PFSK-1 (cell line): Measurements from ENCODE around the gene FBXO47. TPM values are rescaled to one million over a fixed set of nuclear protein-coding genes. Genes with fewer than 3 reads are reported as not detected.

Experiments
- FOXP2 ChIP-seq: optimal IDR thresholded peaks from 2 replicates; pipeline ENCODE3; 2011; ENCODE audit warnings: borderline replicate concordance, control low read depth, inconsistent platforms; ENCODE audit not compliant: insufficient read depth; ENCODE audit errors: extremely low read length, extremely low read depth
- POLR2AphosphoS5 ChIP-seq: IDR thresholded peaks from 2 replicates; pipeline ENCODE4 v1.6.1; 2012; ENCODE audit warnings: low read depth, mild to moderate bottlenecking, control low read depth, low read length, moderate library complexity
- SIN3A ChIP-seq: IDR thresholded peaks from 2 replicates; pipeline ENCODE4 v1.6.1; 2012; ENCODE audit warnings: mild to moderate bottlenecking, low read length, moderate library complexity, borderline replicate concordance; ENCODE audit not compliant: insufficient read depth
- TAF1 ChIP-seq: IDR thresholded peaks from 2 replicates; pipeline ENCODE4 v1.6.1; 2012; ENCODE audit warnings: low read length, control low read depth, borderline replicate concordance; ENCODE audit not compliant: insufficient read depth
- polyA plus RNA-seq: library from polyadenylated mRNA; unstranded; fragments of >200 nt; gene quantifications from one replicate; pipeline ENCODE4 v1.2.1, GENCODE V29; 2012; ENCODE audit warnings: low read depth, missing spikeins; ENCODE audit not compliant: insufficient read length
- TF ChIP-seq, protein P1 (sequence below), 2 experiments: IDR thresholded peaks; 2 replicates each; pipeline versions ENCODE4 v1.6.1 to v1.8.0; 2011 to 2012; ENCODE audit warnings: low read depth in 2 of 2, low read length in 2 of 2, control low read depth in 1 of 2, inconsistent platforms in 1 of 2, mild to moderate bottlenecking in 1 of 2, moderate library complexity in 1 of 2; ENCODE audit not compliant: insufficient read depth in 1 of 2

Gene FBXO47
- polyA plus RNA-seq: not detected

- TF ChIP-seq TAF1: no peak
- no peak for TF ChIP-seq FOXP2
- no peak for TF ChIP-seq SIN3A
- no peak for TF ChIP-seq POLR2AphosphoS5
- TF ChIP-seq, protein P1, sequence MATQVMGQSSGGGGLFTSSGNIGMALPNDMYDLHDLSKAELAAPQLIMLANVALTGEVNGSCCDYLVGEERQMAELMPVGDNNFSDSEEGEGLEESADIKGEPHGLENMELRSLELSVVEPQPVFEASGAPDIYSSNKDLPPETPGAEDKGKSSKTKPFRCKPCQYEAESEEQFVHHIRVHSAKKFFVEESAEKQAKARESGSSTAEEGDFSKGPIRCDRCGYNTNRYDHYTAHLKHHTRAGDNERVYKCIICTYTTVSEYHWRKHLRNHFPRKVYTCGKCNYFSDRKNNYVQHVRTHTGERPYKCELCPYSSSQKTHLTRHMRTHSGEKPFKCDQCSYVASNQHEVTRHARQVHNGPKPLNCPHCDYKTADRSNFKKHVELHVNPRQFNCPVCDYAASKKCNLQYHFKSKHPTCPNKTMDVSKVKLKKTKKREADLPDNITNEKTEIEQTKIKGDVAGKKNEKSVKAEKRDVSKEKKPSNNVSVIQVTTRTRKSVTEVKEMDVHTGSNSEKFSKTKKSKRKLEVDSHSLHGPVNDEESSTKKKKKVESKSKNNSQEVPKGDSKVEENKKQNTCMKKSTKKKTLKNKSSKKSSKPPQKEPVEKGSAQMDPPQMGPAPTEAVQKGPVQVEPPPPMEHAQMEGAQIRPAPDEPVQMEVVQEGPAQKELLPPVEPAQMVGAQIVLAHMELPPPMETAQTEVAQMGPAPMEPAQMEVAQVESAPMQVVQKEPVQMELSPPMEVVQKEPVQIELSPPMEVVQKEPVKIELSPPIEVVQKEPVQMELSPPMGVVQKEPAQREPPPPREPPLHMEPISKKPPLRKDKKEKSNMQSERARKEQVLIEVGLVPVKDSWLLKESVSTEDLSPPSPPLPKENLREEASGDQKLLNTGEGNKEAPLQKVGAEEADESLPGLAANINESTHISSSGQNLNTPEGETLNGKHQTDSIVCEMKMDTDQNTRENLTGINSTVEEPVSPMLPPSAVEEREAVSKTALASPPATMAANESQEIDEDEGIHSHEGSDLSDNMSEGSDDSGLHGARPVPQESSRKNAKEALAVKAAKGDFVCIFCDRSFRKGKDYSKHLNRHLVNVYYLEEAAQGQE (IDR thresholded peaks at IDR 0.05; ENCODE audit: insufficient read depth in 1 of 2, low read depth in 2 of 2, low read length in 2 of 2): no peak
These were observed at the start of gene FBXO47 for GRCh38 chr17:38967290-38967738. Gene FBXO47, minus strand, starts transcription at chr17:38967403. Its CDS starts 4,378 bp downstream, at chr17:38963025.

GRCh38 chr17:39016193-39017153, 49.3 kb upstream of the FBXO47 start:
- TF ChIP-seq SIN3A (no peak), FOXP2 (no peak), TAF1 (no peak), POLR2AphosphoS5 (no peak)
- TF ChIP-seq, protein P1 (IDR thresholded peaks at IDR 0.05; ENCODE audit: insufficient read depth in 1 of 2, low read depth in 2 of 2, low read length in 2 of 2): no peak

DNA sequence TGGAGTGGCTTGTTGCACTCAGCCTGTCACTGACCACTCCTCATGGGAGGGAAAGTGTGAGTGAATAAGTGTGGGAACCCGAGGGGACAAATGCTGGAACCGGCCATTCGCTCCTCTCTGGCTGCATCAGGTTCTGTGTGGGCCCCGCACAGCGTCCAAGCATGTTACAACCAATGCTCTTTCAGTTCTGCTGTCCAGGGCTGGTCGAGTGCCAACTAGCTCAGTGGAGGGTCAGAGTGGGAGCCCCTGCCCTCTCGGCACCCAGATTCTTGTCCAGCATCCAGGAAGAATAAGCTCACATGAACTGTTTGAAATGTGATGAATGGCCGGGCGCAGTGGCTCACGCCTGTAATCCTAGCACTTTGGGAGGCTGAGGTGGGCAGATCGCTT, 48.3 kb upstream of the FBXO47 start:
- TF ChIP-seq, protein P1 (IDR thresholded peaks at IDR 0.05; ENCODE audit: insufficient read depth in 1 of 2, low read depth in 2 of 2, low read length in 2 of 2): no peak
- TF ChIP-seq TAF1: no peak
- no peak for TF ChIP-seq POLR2AphosphoS5
- TF ChIP-seq SIN3A: no peak

GRCh38 chr17:39014795-39015545, 47.8 kb upstream of the FBXO47 start:
- TF ChIP-seq TAF1 (no peak), POLR2AphosphoS5 (no peak), FOXP2 (no peak), SIN3A (no peak)
- TF ChIP-seq, protein P1 (IDR thresholded peaks at IDR 0.05; ENCODE audit: insufficient read depth in 1 of 2, low read depth in 2 of 2, low read length in 2 of 2): no peak
